IMR-90 (cell line): ENCODE measurements around the gene KAZN. TPM values are rescaled to one million over a fixed set of nuclear protein-coding genes. Genes with fewer than 3 reads are reported as not detected.

Experiments
- ATAC-seq: fragments of 200-7000 bp; cut with Tn5 transposase; 2 replicates; pipeline ENCODE4 v1.9.1; 2020; ENCODE audit warnings: low read depth, mild to moderate bottlenecking, moderate library complexity
- BruUV-seq: library from RNA; stranded (reverse); fragments of 400-500 nt; replicated peaks from 2 replicates; lab custom pipeline; 2021; lab: Mats Ljungman, UMichigan
- CTCF ChIA-PET: fragments of 300-600 bp; formaldehyde crosslinking; extraction: SDS; loops from one replicate; lab custom pipeline; 2021; ENCODE audit warnings: antibody characterized with exemption; lab: Yijun Ruan, JAX
- POLR2A ChIA-PET: fragments of 300-600 bp; sonication (Branson Sonifier 250); formaldehyde crosslinking; loops from one replicate; lab custom pipeline; 2022; ENCODE audit warnings: antibody characterized with exemption; ENCODE audit not compliant: unreplicated experiment; lab: Charles Lee
- DNase-seq: peaks from one replicate; pipeline ENCODE4 v3.0.0; 2013
- H2AFZ ChIP-seq: replicated peaks from 2 replicates; pipeline ENCODE3; 2013; ENCODE audit warnings: low read length, mild to moderate bottlenecking; ENCODE audit not compliant: poor library complexity
- H2AK5ac ChIP-seq: 2 replicates; pipeline ENCODE4 v1.6.1; 2013; ENCODE audit warnings: low read depth, low read length, inconsistent platforms
- H2AK9ac ChIP-seq: replicated peaks from 2 replicates; pipeline ENCODE3; 2013; ENCODE audit warnings: mild to moderate bottlenecking, low read depth, low read length, moderate library complexity; ENCODE audit not compliant: poor library complexity
- H2BK120ac ChIP-seq: 2 replicates; pipeline ENCODE4 v1.6.1; 2013; ENCODE audit warnings: low read depth, low read length, inconsistent platforms
- H2BK15ac ChIP-seq: 3 replicates; pipeline ENCODE4 v1.6.1; 2013; ENCODE audit warnings: low read depth, low read length, inconsistent platforms
- H2BK20ac ChIP-seq: 2 replicates; pipeline ENCODE4 v1.6.1; 2013; ENCODE audit warnings: low read depth, mild to moderate bottlenecking, inconsistent platforms, low read length, moderate library complexity
- H2BK5ac ChIP-seq: 2 replicates; pipeline ENCODE4 v1.6.1; 2013; ENCODE audit warnings: mild to moderate bottlenecking, low read depth, low read length, inconsistent platforms; ENCODE audit not compliant: poor library complexity, severe bottlenecking
- H3K14ac ChIP-seq: replicated peaks from 2 replicates; pipeline ENCODE4 v1.6.1; 2013; ENCODE audit warnings: low read depth, low read length, inconsistent platforms
- H3K18ac ChIP-seq: 2 replicates; pipeline ENCODE4 v1.6.1; 2013; ENCODE audit warnings: low read depth, low read length, control low read depth
- H3K23ac ChIP-seq: 2 replicates; pipeline ENCODE4 v1.6.1; 2013; ENCODE audit warnings: low read depth, low read length, inconsistent platforms
- H3K27ac ChIP-seq: 2 replicates; pipeline ENCODE4 v1.5.1; 2013; ENCODE audit warnings: mild to moderate bottlenecking, control low read depth, low read length; ENCODE audit not compliant: insufficient read depth
- H3K27me3 ChIP-seq: 2 replicates; pipeline ENCODE4 v1.6.1; 2013; ENCODE audit warnings: low read length; ENCODE audit not compliant: control insufficient read depth, insufficient read depth
- H3K36me3 ChIP-seq: 2 replicates; pipeline ENCODE4 v1.6.1; 2013; ENCODE audit warnings: low read length, mixed read lengths; ENCODE audit not compliant: control insufficient read depth, insufficient read depth
- H3K4ac ChIP-seq: 2 replicates; pipeline ENCODE4 v1.6.1; 2013; ENCODE audit warnings: low read depth, low read length, inconsistent platforms
- H3K4me1 ChIP-seq: 2 replicates; pipeline ENCODE4 v1.6.1; 2013; ENCODE audit warnings: low read length, mixed read lengths; ENCODE audit not compliant: control insufficient read depth, insufficient read depth
- H3K4me2 ChIP-seq: 2 replicates; pipeline ENCODE4 v1.6.1; 2013; ENCODE audit warnings: low read depth, mild to moderate bottlenecking, control low read depth, low read length, moderate library complexity
- H3K4me3 ChIP-seq: 2 replicates; pipeline ENCODE4 v1.5.1; 2013; ENCODE audit warnings: low read depth, mild to moderate bottlenecking, control low read depth, low read length, moderate library complexity; ENCODE audit not compliant: insufficient read depth
- H3K56ac ChIP-seq: 2 replicates; pipeline ENCODE4 v1.6.1; 2013; ENCODE audit warnings: low read length, inconsistent platforms; ENCODE audit not compliant: insufficient read depth; ENCODE audit errors: extremely low read depth
- H3K79me1 ChIP-seq, 2 experiments: 2 replicates each; pipeline ENCODE4 v1.6.1; 2013; ENCODE audit warnings: low read length in 2 of 2, inconsistent platforms in 1 of 2, low read depth in 1 of 2
- H3K9ac ChIP-seq: 2 replicates; pipeline ENCODE4 v1.6.1; 2013; ENCODE audit warnings: low read depth, low read length, control low read depth
- H3K9me1 ChIP-seq: 2 replicates; pipeline ENCODE4 v1.6.1; 2013; ENCODE audit warnings: low read length, inconsistent platforms; ENCODE audit not compliant: insufficient read depth
- H3K9me3 ChIP-seq: 2 replicates; pipeline ENCODE4 v1.6.1; 2013; ENCODE audit warnings: low read length; ENCODE audit not compliant: control insufficient read depth, insufficient read depth
- H4K20me1 ChIP-seq: 2 replicates; pipeline ENCODE4 v1.6.1; 2013; ENCODE audit warnings: low read length, inconsistent platforms; ENCODE audit not compliant: insufficient read depth
- H4K5ac ChIP-seq: 2 replicates; pipeline ENCODE4 v1.6.1; 2013; ENCODE audit warnings: mild to moderate bottlenecking, low read depth, low read length, control low read depth
- H4K8ac ChIP-seq, 2 experiments: 2 replicates each; pipeline ENCODE4 v1.6.1; 2013; ENCODE audit warnings: low read depth in 2 of 2, low read length in 2 of 2, control low read depth in 1 of 2, inconsistent platforms in 1 of 2
- H4K91ac ChIP-seq: 2 replicates; pipeline ENCODE4 v1.6.1; 2013; ENCODE audit warnings: low read depth, low read length, inconsistent platforms; ENCODE audit not compliant: insufficient read depth
- BHLHE40 ChIP-seq: fragments of 150-350 bp; IDR thresholded peaks from 2 replicates; pipeline ENCODE4 v1.6.1; 2016; ENCODE audit warnings: mild to moderate bottlenecking, low read depth, low read length
- CEBPB ChIP-seq: IDR thresholded peaks from 2 replicates; pipeline ENCODE4 v1.6.1; 2012; ENCODE audit warnings: low read depth, low read length, improper control_type of control experiment
- CHD1 ChIP-seq: IDR thresholded peaks from 2 replicates; pipeline ENCODE4 v1.6.1; 2012; ENCODE audit warnings: low read depth, low read length, improper control_type of control experiment
- CTCF ChIP-seq: conservative IDR thresholded peaks from 2 replicates; pipeline ENCODE4 v1.5.1; 2012; ENCODE audit warnings: mild to moderate bottlenecking, low read depth, low read length, improper control_type of control experiment
- ELK1 ChIP-seq: fragments of 150-350 bp; IDR thresholded peaks from 2 replicates; pipeline ENCODE4 v1.6.1; 2016; ENCODE audit warnings: low read depth, mild to moderate bottlenecking, low read length, moderate library complexity, borderline replicate concordance
- FOS ChIP-seq: fragments of 150-350 bp; IDR thresholded peaks from 2 replicates; pipeline ENCODE4 v1.6.1; 2016; ENCODE audit warnings: low read depth, low read length
- MAFK ChIP-seq: IDR thresholded peaks from 2 replicates; pipeline ENCODE4 v1.6.1; 2012; ENCODE audit warnings: low read depth, low read length, improper control_type of control experiment
- MAZ ChIP-seq: IDR thresholded peaks from 2 replicates; pipeline ENCODE4 v1.6.1; 2012; ENCODE audit warnings: low read depth, mild to moderate bottlenecking, low read length, improper control_type of control experiment, moderate library complexity, borderline replicate concordance
- MXI1 ChIP-seq: IDR thresholded peaks from 2 replicates; pipeline ENCODE4 v1.6.1; 2012; ENCODE audit warnings: low read depth, mild to moderate bottlenecking, low read length, moderate library complexity, borderline replicate concordance
- NFE2L2 ChIP-seq: fragments of 150-350 bp; IDR thresholded peaks from 2 replicates; pipeline ENCODE4 v1.6.1; 2016; ENCODE audit warnings: low read depth, mild to moderate bottlenecking, low read length
- POLR2A ChIP-seq: IDR thresholded peaks from 2 replicates; pipeline ENCODE4 v1.6.1; 2012; ENCODE audit warnings: mild to moderate bottlenecking, low read depth, low read length
- RAD21 ChIP-seq: IDR thresholded peaks from 2 replicates; pipeline ENCODE4 v1.6.1; 2012; ENCODE audit warnings: low read length, improper control_type of control experiment
- RCOR1 ChIP-seq: IDR thresholded peaks from 2 replicates; pipeline ENCODE4 v1.6.1; 2012; ENCODE audit warnings: mild to moderate bottlenecking, low read length, improper control_type of control experiment; ENCODE audit not compliant: insufficient replicate concordance
- RFX5 ChIP-seq: IDR thresholded peaks from 2 replicates; pipeline ENCODE4 v1.8.0; 2012; ENCODE audit warnings: low read depth, mild to moderate bottlenecking, low read length, moderate library complexity
- SMC3 ChIP-seq: fragments of 150-350 bp; IDR thresholded peaks from 2 replicates; pipeline ENCODE4 v1.6.1; 2016; ENCODE audit warnings: low read depth, mild to moderate bottlenecking, antibody characterized with exemption, low read length, moderate library complexity
- USF2 ChIP-seq: fragments of 150-350 bp; IDR thresholded peaks from 2 replicates; pipeline ENCODE4 v1.6.1; 2017; ENCODE audit warnings: mild to moderate bottlenecking, antibody characterized with exemption, low read length, low read depth
- WGBS, 2 experiments: methylation state at CpG; one replicate each; pipeline versions ENCODE4 v1.1.5 to v1.1.7; 2013; ENCODE audit warnings: missing lambda C conversion rate in 2 of 2; ENCODE audit not compliant: insufficient read length in 1 of 2; ENCODE audit errors: extremely low coverage in 2 of 2; 5-methylcytosine and 5-hydroxymethylcytosine counted together
- dilution Hi-C: fragments of 300-500 bp; cut with HindIII; formaldehyde crosslinking; loops from one replicate; pipeline ENCODE4 v1.14.3; 2018; ENCODE audit warnings: low sequenced_read_pairs; ENCODE audit not compliant: unreplicated experiment
- in situ Hi-C: fragments of 300-500 bp; cut with MboI; formaldehyde crosslinking; loops from 3 replicates; pipeline ENCODE4 v1.14.3; 2019; ENCODE audit warnings: low sequenced_read_pairs, inconsistent platforms, mixed read lengths
- intact Hi-C: fragments of 100-400 bp; cut with micrococcal nuclease; formaldehyde crosslinking; loops from 2 replicates; pipeline ENCODE4 v1.10.0; 2022
- polyA plus RNA-seq, 3 experiments: library from polyadenylated mRNA; depleted of rRNA; stranded (reverse); fragments of >200 nt; gene quantifications; 2 replicates each; pipeline ENCODE4 v1.2.3, GENCODE V29; 2012; ENCODE audit warnings: low replicate concordance in 1 of 3
- total RNA-seq: library from RNA; depleted of rRNA; stranded (reverse); fragments of >200 nt; gene quantifications from 2 replicates; pipeline ENCODE4 v1.2.3, GENCODE V29; 2012

KAZN gene
- total and polyA plus RNA-seq, 2 of the 4 experiments (the other 2 are of a cell fraction): 5.2 to 10.5 TPM

- CTCF ChIA-PET: interaction anchor here (1.6 kb wide), 1 partner anchor 73 kb away, joined by 3 read pairs; no protein-coding TSS in a partner anchor
- BruUV-seq: no TSS peak
These were observed 355.7 kb downstream of the KAZN start for GRCh38 chr1:14954210-14954609.

More at GRCh38 chr1:14954210-14954609, 355.7 kb downstream of the KAZN start:
- 0 out of 2 replicates have a peak overlapping the region, but pooled peaks have one; percentile 32 for H2AK5ac ChIP-seq
- no peak overlapping the region for H2BK120ac ChIP-seq
- H3K23ac ChIP-seq: no peak overlapping the region
- H3K9me3 ChIP-seq: peaks cover 4% of the 10 kb centered on the region
- intact Hi-C loops: no loop called here
- H3K14ac ChIP-seq: no peak overlapping the region
- peaks cover 18% of the 10 kb centered on the region for H4K20me1 ChIP-seq
- no peaks in the 10 kb centered on the region for H3K27me3 ChIP-seq
- no peak overlapping the region for H2BK20ac ChIP-seq
- H3K18ac ChIP-seq: no peak overlapping the region
- H3K4me1 ChIP-seq: peaks cover 15% of the 10 kb centered on the region
- no peak overlapping the region for H3K4ac ChIP-seq
- no CpG with 5 or more reads among the region's 6 CpGs for WGBS, 2 experiments
- peak; percentile 47 for DNase-seq
- TF ChIP-seq CHD1: no peak
- no peak for TF ChIP-seq MXI1
- TF ChIP-seq NFE2L2: no peak
- no peak for TF ChIP-seq ELK1
- TF ChIP-seq CTCF: no peak
- TF ChIP-seq FOS: no peak
- TF ChIP-seq RAD21: no peak
- TF ChIP-seq MAZ: no peak
- no peak for TF ChIP-seq POLR2A
- TF ChIP-seq RCOR1: no peak
- TF ChIP-seq CEBPB: no peak
- no peak for TF ChIP-seq BHLHE40
- no peak for TF ChIP-seq USF2
- TF ChIP-seq SMC3: no peak
- TF ChIP-seq MAFK: no peak
- TF ChIP-seq RFX5: no peak
- H3K9ac ChIP-seq: no peak overlapping the region
- no peak overlapping the region for H3K4me3 ChIP-seq
- H2BK15ac ChIP-seq: no peak overlapping the region
- H4K91ac ChIP-seq: no peak overlapping the region
- peaks cover 22% of the 10 kb centered on the region for H3K9me1 ChIP-seq
- peak; percentile 30 for ATAC-seq
- H4K5ac ChIP-seq: no peak overlapping the region
- POLR2A ChIA-PET: no interaction called here
- H3K36me3 ChIP-seq: peaks cover 9% of the 10 kb centered on the region; the same call in 1 of the 2 replicates
- in situ Hi-C loops: no loop called here
- no peak overlapping the region for H2AFZ ChIP-seq
- H3K79me1 ChIP-seq: peaks cover 14 to 91% of the 10 kb centered on the region in 2 experiments
- H3K4me2 ChIP-seq: no peak overlapping the region
- H3K56ac ChIP-seq: no peak overlapping the region
- no peak overlapping the region for H2AK9ac ChIP-seq
- H2BK5ac ChIP-seq: no peak overlapping the region
- dilution Hi-C loops: no loop called here
- no peak overlapping the region for H4K8ac ChIP-seq
- no peak overlapping the region for H3K27ac ChIP-seq
